NB4 (cell line): ENCODE measurements around the gene KCNAB1.

Source experiments
- MYC ChIP-seq: IDR thresholded peaks from 2 replicates; pipeline ENCODE4 v1.6.1; 2011; ENCODE audit warnings: low read depth, low read length
- POLR2A ChIP-seq: IDR thresholded peaks from 2 replicates; pipeline ENCODE4 v1.6.1; 2011; ENCODE audit warnings: mild to moderate bottlenecking; ENCODE audit not compliant: insufficient read length; ENCODE audit errors: extremely low read depth
- TF ChIP-seq, protein P1 (sequence below): IDR thresholded peaks from one replicate; pipeline ENCODE4 v1.5.1; 2012; ENCODE audit warnings: low read depth, low read length
- TF ChIP-seq, protein P2 (sequence below): IDR thresholded peaks from 2 replicates; pipeline ENCODE4 v1.6.1; 2011; ENCODE audit warnings: low read depth, low read length

DNA sequence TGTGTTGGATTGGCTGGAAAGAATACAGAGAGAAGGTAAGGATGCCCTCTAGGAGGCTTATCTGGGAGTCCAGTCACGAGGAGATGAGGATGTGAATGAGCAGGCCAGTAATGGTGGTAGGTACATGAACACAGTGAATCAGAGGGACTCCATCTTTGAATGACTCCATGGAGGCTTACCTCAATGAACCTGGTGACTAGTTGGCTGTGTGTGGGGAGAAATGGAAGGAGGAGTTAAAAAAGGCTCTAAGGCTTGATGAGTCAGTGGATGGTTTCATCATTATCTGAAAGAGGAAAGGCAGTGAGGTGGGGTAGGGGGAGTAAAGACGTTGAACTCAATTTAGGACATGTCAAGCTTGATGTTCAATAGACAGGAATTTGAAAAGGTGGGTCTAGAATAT, 61.1 kb downstream of the KCNAB1 start:
- TF ChIP-seq, protein P1, sequence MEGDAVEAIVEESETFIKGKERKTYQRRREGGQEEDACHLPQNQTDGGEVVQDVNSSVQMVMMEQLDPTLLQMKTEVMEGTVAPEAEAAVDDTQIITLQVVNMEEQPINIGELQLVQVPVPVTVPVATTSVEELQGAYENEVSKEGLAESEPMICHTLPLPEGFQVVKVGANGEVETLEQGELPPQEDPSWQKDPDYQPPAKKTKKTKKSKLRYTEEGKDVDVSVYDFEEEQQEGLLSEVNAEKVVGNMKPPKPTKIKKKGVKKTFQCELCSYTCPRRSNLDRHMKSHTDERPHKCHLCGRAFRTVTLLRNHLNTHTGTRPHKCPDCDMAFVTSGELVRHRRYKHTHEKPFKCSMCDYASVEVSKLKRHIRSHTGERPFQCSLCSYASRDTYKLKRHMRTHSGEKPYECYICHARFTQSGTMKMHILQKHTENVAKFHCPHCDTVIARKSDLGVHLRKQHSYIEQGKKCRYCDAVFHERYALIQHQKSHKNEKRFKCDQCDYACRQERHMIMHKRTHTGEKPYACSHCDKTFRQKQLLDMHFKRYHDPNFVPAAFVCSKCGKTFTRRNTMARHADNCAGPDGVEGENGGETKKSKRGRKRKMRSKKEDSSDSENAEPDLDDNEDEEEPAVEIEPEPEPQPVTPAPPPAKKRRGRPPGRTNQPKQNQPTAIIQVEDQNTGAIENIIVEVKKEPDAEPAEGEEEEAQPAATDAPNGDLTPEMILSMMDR: no peak
- no peak for TF ChIP-seq POLR2A
- TF ChIP-seq, protein P2, sequence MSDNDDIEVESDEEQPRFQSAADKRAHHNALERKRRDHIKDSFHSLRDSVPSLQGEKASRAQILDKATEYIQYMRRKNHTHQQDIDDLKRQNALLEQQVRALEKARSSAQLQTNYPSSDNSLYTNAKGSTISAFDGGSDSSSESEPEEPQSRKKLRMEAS: no peak
- no peak for TF ChIP-seq MYC
